ENCODE data around the gene MAP6D1. TPM values are rescaled to one million over a fixed set of nuclear protein-coding genes. Genes with fewer than 3 reads are reported as not detected.

Gene MAP6D1
- total RNA-seq, 1 experiment from 2014 or later, result 5.9 TPM

DNA sequence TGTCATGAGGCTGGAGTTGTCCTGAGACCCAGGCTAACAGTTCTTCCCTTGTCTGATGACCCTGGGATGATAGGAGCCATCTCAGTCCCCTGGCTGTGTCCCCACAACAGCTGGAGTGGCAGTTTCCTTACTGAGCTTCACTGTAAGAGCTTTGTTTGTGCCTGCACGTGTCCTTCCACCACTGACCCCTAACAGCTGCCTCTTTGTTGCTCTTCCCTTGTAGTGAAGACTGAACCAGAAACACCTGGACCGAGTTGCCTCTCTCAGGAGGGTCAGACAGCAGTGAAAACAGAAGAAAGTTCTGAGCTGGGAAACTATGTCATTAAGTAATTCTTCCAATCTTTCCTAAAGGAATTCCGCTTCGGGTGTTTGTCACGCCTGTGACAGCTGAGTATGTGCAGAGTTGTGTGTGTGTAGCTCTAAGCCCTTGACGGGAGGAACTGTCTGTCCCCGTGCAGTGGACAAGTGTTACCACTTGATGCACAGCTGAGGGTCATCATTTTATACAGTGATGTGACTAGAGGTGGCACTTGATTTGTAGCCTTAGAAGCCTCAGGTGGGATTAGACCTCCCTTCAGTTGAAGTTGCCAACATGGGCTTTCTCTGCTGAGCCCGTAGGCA lies 25.0 kb downstream of the MAP6D1 start:
- TF ChIP-seq EZH2 (IDR thresholded peaks at IDR 0.05; ENCODE audit: borderline replicate concordance, low read depth, low read length, poor library complexity, severe bottlenecking), result no peak
- TF ChIP-seq, protein P1, sequence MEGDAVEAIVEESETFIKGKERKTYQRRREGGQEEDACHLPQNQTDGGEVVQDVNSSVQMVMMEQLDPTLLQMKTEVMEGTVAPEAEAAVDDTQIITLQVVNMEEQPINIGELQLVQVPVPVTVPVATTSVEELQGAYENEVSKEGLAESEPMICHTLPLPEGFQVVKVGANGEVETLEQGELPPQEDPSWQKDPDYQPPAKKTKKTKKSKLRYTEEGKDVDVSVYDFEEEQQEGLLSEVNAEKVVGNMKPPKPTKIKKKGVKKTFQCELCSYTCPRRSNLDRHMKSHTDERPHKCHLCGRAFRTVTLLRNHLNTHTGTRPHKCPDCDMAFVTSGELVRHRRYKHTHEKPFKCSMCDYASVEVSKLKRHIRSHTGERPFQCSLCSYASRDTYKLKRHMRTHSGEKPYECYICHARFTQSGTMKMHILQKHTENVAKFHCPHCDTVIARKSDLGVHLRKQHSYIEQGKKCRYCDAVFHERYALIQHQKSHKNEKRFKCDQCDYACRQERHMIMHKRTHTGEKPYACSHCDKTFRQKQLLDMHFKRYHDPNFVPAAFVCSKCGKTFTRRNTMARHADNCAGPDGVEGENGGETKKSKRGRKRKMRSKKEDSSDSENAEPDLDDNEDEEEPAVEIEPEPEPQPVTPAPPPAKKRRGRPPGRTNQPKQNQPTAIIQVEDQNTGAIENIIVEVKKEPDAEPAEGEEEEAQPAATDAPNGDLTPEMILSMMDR (conservative IDR thresholded peaks at IDR 0.05; ENCODE audit: low read depth, low read length), result no peak
- ChIA-PET CTCF (no interaction called here), POLR2A (ENCODE audit: low non-redundant PET) (no interaction called here)
- DNase-seq (ENCODE audit: low spot score), result no peak
- peaks cover 72% of the 10 kb centered on the region for H3K36me3 ChIP-seq (ENCODE audit: insufficient read depth, low read length, poor library complexity, severe bottlenecking)
- no peaks in the 10 kb centered on the region for H3K4me1 ChIP-seq (ENCODE audit: insufficient read depth, low read length, poor library complexity, severe bottlenecking)
- no TSS peak for BruUV-seq (replicated peaks)
- intact Hi-C loops (cut with micrococcal nuclease; ENCODE audit: unreplicated experiment), result no loop called here
- H3K4me3 ChIP-seq (ENCODE audit: low read depth, low read length, poor library complexity, severe bottlenecking), result no peak overlapping the region
- no peak overlapping the region for H3K27ac ChIP-seq (ENCODE audit: low read depth, low read length, poor library complexity, severe bottlenecking)
- no peaks in the 10 kb centered on the region for H3K27me3 ChIP-seq (replicated peaks; ENCODE audit: insufficient read depth, low read depth, low read length, poor library complexity)
- no peaks in the 10 kb centered on the region for H3K9me3 ChIP-seq (ENCODE audit: low read depth, low read length, poor library complexity, severe bottlenecking)

DNA sequence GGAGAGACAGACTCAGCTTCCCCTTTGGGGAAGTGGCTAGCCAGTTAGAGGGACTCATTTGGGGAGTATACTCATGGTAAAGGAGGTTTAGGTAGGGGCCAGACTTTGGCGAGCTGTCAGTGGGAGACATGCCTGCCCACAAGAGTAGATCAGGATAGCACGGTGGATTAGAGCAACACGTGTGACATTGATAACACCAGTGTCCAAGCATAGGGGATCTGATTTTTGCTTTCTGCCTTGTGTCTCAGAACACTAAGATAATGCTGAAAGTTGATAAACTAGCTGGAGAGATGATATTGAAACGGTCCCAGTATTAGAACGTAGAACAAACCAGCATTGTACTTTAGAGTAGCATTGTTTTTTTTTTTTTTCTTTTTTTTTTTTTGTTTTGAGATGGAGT lies 25.9 kb downstream of the MAP6D1 start:
- Histone ChIP-seq H3K27ac (ENCODE audit: low read depth, low read length, poor library complexity, severe bottlenecking) (no peak overlapping the region), H3K27me3 (replicated peaks; ENCODE audit: insufficient read depth, low read depth, low read length, poor library complexity) (no peaks in the 10 kb centered on the region), H3K4me3 (ENCODE audit: low read depth, low read length, poor library complexity, severe bottlenecking) (no peak overlapping the region), H3K4me1 (ENCODE audit: insufficient read depth, low read length, poor library complexity, severe bottlenecking) (no peaks in the 10 kb centered on the region), H3K9me3 (ENCODE audit: low read depth, low read length, poor library complexity, severe bottlenecking) (no peaks in the 10 kb centered on the region), H3K36me3 (ENCODE audit: insufficient read depth, low read length, poor library complexity, severe bottlenecking) (peaks cover 64% of the 10 kb centered on the region)
- no TSS peak for BruUV-seq (replicated peaks)
- no peak for TF ChIP-seq EZH2 (IDR thresholded peaks at IDR 0.05; ENCODE audit: borderline replicate concordance, low read depth, low read length, poor library complexity, severe bottlenecking)
- TF ChIP-seq, protein P1 (conservative IDR thresholded peaks at IDR 0.05; ENCODE audit: low read depth, low read length), result no peak
- no peak for DNase-seq (ENCODE audit: low spot score)
- intact Hi-C loops (cut with micrococcal nuclease; ENCODE audit: unreplicated experiment), result no loop called here
- POLR2A ChIA-PET (ENCODE audit: low non-redundant PET), result no interaction called here
- CTCF ChIA-PET, result no interaction called here

DNA sequence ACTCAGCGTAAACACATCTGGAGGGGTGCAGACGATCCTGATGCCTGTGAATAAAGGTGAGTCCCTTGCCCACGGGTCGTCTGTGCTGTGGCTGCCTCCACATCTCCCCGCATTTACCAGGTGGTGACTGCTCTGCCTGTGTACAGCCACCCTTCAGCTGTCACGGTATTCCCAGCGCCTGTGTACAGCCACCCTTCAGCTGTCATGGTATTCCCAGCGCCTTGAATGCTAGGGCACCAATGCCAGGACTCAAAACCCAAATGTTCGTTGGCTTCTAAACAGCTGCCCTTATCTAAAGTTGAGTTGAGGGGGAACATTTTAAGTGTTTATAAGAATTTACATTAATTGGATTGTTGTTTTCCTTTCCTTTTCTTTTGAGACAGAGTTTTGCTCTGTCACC lies 27.4 kb downstream of the MAP6D1 start:
- TF ChIP-seq, protein P1 (conservative IDR thresholded peaks at IDR 0.05; ENCODE audit: low read depth, low read length), result no peak
- TF ChIP-seq EZH2 (IDR thresholded peaks at IDR 0.05; ENCODE audit: borderline replicate concordance, low read depth, low read length, poor library complexity, severe bottlenecking), result no peak
- DNase-seq (ENCODE audit: low spot score), result no peak
- BruUV-seq (replicated peaks), result no TSS peak
- ChIA-PET POLR2A (ENCODE audit: low non-redundant PET) (no interaction called here), CTCF (no interaction called here)
- peaks cover 55% of the 10 kb centered on the region for H3K36me3 ChIP-seq (ENCODE audit: insufficient read depth, low read length, poor library complexity, severe bottlenecking)
- H3K27me3 ChIP-seq (replicated peaks; ENCODE audit: insufficient read depth, low read depth, low read length, poor library complexity), result no peaks in the 10 kb centered on the region
- no peak overlapping the region for H3K4me3 ChIP-seq (ENCODE audit: low read depth, low read length, poor library complexity, severe bottlenecking)
- H3K9me3 ChIP-seq (ENCODE audit: low read depth, low read length, poor library complexity, severe bottlenecking), result no peaks in the 10 kb centered on the region
- H3K4me1 ChIP-seq (ENCODE audit: insufficient read depth, low read length, poor library complexity, severe bottlenecking), result no peaks in the 10 kb centered on the region
- no peak overlapping the region for H3K27ac ChIP-seq (ENCODE audit: low read depth, low read length, poor library complexity, severe bottlenecking)
- intact Hi-C loops (cut with micrococcal nuclease; ENCODE audit: unreplicated experiment), result no loop called here

All from A673 (cell line).